A549 (cell line): ENCODE data around the gene AMER2. TPM values are rescaled to one million over a fixed set of nuclear protein-coding genes. Genes with fewer than 3 reads are reported as not detected.

Experiments used
- ATAC-seq, 2 experiments: fragments of 200-7000 bp in 1 of 2; fragments of >200 bp in 1 of 2; cut with Nextera tagmentation in 1 of 2; cut with Tn5 transposase in 1 of 2; 3 replicates each; pipeline versions ENCODE4 v1.8.0 to v1.9.1; 2018 to 2020; ENCODE audit warnings: mild to moderate bottlenecking in 1 of 2, moderate library complexity in 1 of 2
- CTCF ChIA-PET: fragments of 300-600 bp; sonication (Branson Sonifier 250); formaldehyde crosslinking; extraction: SDS; loops from one replicate; lab custom pipeline; 2021; ENCODE audit warnings: antibody characterized with exemption, inconsistent platforms; lab: Yijun Ruan, JAX
- POLR2A ChIA-PET: fragments of 350-600 bp; formaldehyde crosslinking; extraction: SDS; loops from one replicate; lab custom pipeline; 2021; ENCODE audit warnings: antibody characterized with exemption, inconsistent platforms; lab: Yijun Ruan, JAX
- DNase-seq, 2 experiments: peaks; one replicate each; pipeline versions ENCODE4 v3.0.0 to v3.0.0-alpha.2; 2011 to 2016; ENCODE audit warnings: low read depth in 1 of 2, low spot score in 1 of 2
- FAIRE-seq: peaks from 2 replicates; lab custom pipeline; 2011; peaks lifted over from hg19 to GRCh38; lab: Jason Lieb, UNC
- H3K27ac ChIP-seq, 2 experiments: fragments of >200 bp; sonication (Bioruptor Twin); formaldehyde crosslinking; 3 replicates each; pipeline ENCODE4 v1.5.1; 2016 to 2017
- H3K4me1 ChIP-seq: fragments of >200 bp; sonication (Bioruptor Twin); formaldehyde crosslinking; 3 replicates; pipeline ENCODE4 v1.6.1; 2016
- H3K4me2 ChIP-seq: fragments of >200 bp; sonication (Bioruptor Twin); formaldehyde crosslinking; 3 replicates; pipeline ENCODE4 v1.6.1; 2016
- H3K4me3 ChIP-seq: fragments of >200 bp; sonication (Bioruptor Twin); formaldehyde crosslinking; 3 replicates; pipeline ENCODE4 v1.5.1; 2016
- H3K9me3 ChIP-seq: fragments of >200 bp; sonication (Bioruptor Twin); formaldehyde crosslinking; 3 replicates; pipeline ENCODE4 v1.6.1; 2016
- ATOH8 ChIP-seq: fragments of 250-450 bp; sonication (Bioruptor Pico); IDR thresholded peaks from 2 replicates; pipeline ENCODE4 v1.5.0; 2020; ENCODE audit warnings: low read depth, mild to moderate bottlenecking, moderate library complexity
- BCL3 ChIP-seq: fragments of >200 bp; sonication (Bioruptor Twin); formaldehyde crosslinking; IDR thresholded peaks from 3 replicates; pipeline ENCODE4 v1.6.1; 2016
- BHLHE40 ChIP-seq: IDR thresholded peaks from 2 replicates; pipeline ENCODE4 v1.6.1; 2012; ENCODE audit warnings: low read depth, low read length, inconsistent platforms
- CBX2 ChIP-seq: fragments of 200-600 bp; sonication (generic); IDR thresholded peaks from 2 replicates; pipeline ENCODE4 v1.6.1; 2016; ENCODE audit warnings: low read depth, mild to moderate bottlenecking, borderline replicate concordance
- CHD4 ChIP-seq: fragments of 200-600 bp; sonication (generic); IDR thresholded peaks from 2 replicates; pipeline ENCODE4 v1.6.1; 2016; ENCODE audit warnings: antibody characterized with exemption, mild to moderate bottlenecking, borderline replicate concordance
- CTCF ChIP-seq: fragments of >200 bp; sonication (Bioruptor Twin); formaldehyde crosslinking; IDR thresholded peaks from 3 replicates; pipeline ENCODE4 v1.5.1; 2016
- E2F6 ChIP-seq: IDR thresholded peaks from 2 replicates; pipeline ENCODE4 v1.6.1; 2012; ENCODE audit warnings: low read depth, borderline replicate concordance
- EHF ChIP-seq: fragments of 250-450 bp; sonication (Bioruptor Pico); IDR thresholded peaks from 2 replicates; pipeline ENCODE4 v1.5.0; 2020; ENCODE audit warnings: mild to moderate bottlenecking
- HDAC2 ChIP-seq: fragments of 200-600 bp; sonication (generic); IDR thresholded peaks from 2 replicates; pipeline ENCODE4 v1.6.1; 2016
- HEYL ChIP-seq: fragments of 250-450 bp; sonication (Bioruptor Pico); IDR thresholded peaks from 2 replicates; pipeline ENCODE4 v1.8.0; 2021; ENCODE audit warnings: mild to moderate bottlenecking, moderate library complexity
- HOXB5 ChIP-seq: fragments of 250-450 bp; sonication (Bioruptor Pico); IDR thresholded peaks from 2 replicates; pipeline ENCODE4 v1.5.0; 2020; ENCODE audit warnings: mild to moderate bottlenecking, moderate library complexity
- JUNB ChIP-seq: fragments of >200 bp; sonication (Bioruptor Twin); formaldehyde crosslinking; IDR thresholded peaks from 2 replicates; pipeline ENCODE4 v1.6.1; 2016
- MAX ChIP-seq: IDR thresholded peaks from 2 replicates; pipeline ENCODE4 v1.6.1; 2012
- MYC ChIP-seq: IDR thresholded peaks from 2 replicates; pipeline ENCODE4 v1.6.1; 2012; ENCODE audit warnings: mild to moderate bottlenecking, inconsistent platforms, low read length, improper control_type of control experiment, borderline replicate concordance
- NPAS2 ChIP-seq: fragments of 250-450 bp; sonication (Bioruptor Pico); IDR thresholded peaks from 2 replicates; pipeline ENCODE4 v1.8.0; 2022; ENCODE audit warnings: mild to moderate bottlenecking, moderate library complexity, borderline replicate concordance
- NR3C1 ChIP-seq: fragments of >200 bp; sonication (Bioruptor Twin); formaldehyde crosslinking; IDR thresholded peaks from 3 replicates; pipeline ENCODE4 v1.6.1; 2017
- PBX3 ChIP-seq: IDR thresholded peaks from 2 replicates; pipeline ENCODE4 v1.6.1; 2012
- POLR2A ChIP-seq: IDR thresholded peaks from 2 replicates; pipeline ENCODE4 v1.6.1; 2012; ENCODE audit warnings: mild to moderate bottlenecking, low read length
- RAD21 ChIP-seq, 2 experiments: fragments of >200 bp in 1 of 2; sonication (Bioruptor Twin) in 1 of 2; formaldehyde crosslinking in 1 of 2; IDR thresholded peaks in 1 of 2; conservative IDR thresholded peaks in 1 of 2; 2 replicates in 1 of 2; 3 replicates in 1 of 2; pipeline ENCODE4 v1.6.1; 2012 to 2018; ENCODE audit warnings: inconsistent platforms in 1 of 2
- RCOR1 ChIP-seq: fragments of 150-350 bp; IDR thresholded peaks from 2 replicates; pipeline ENCODE4 v1.6.1; 2014; ENCODE audit warnings: antibody characterized with exemption, low read length, low read depth
- RFX5 ChIP-seq: fragments of 450-650 bp; IDR thresholded peaks from 2 replicates; pipeline ENCODE4 v1.7.1; 2014; ENCODE audit warnings: antibody characterized with exemption, mild to moderate bottlenecking, moderate library complexity
- TFCP2L1 ChIP-seq: fragments of 250-450 bp; sonication (Bioruptor Pico); IDR thresholded peaks from 2 replicates; pipeline ENCODE4 v1.5.0; 2021; ENCODE audit warnings: mild to moderate bottlenecking
- TP53 ChIP-seq: fragments of 250-450 bp; sonication (Bioruptor Pico); IDR thresholded peaks from 2 replicates; pipeline ENCODE4 v1.5.0; 2021; ENCODE audit warnings: mild to moderate bottlenecking, moderate library complexity
- ZFP36 ChIP-seq: fragments of 450-650 bp; IDR thresholded peaks from 2 replicates; pipeline ENCODE4 v1.6.1; 2014; ENCODE audit warnings: borderline replicate concordance; ENCODE audit not compliant: partially characterized antibody
- ZSCAN20 ChIP-seq: fragments of 250-450 bp; sonication (Bioruptor Pico); IDR thresholded peaks from 2 replicates; pipeline ENCODE4 v1.8.0; 2022; ENCODE audit warnings: mild to moderate bottlenecking, moderate library complexity
- WGBS: methylation state at CpG from one replicate; pipeline ENCODE4 v1.1.6; 2017; ENCODE audit errors: missing lambda C conversion rate; 5-methylcytosine and 5-hydroxymethylcytosine counted together
- polyA plus RNA-seq, 4 experiments: library from polyadenylated mRNA; depleted of rRNA in 3 of 4; stranded (reverse); fragments of >200 nt; fragmentation: RNase III in 1 of 4; extraction: RNeasy Plus Mini Kit Qiagen cat#74134 plus additional on column Dnase treatment in 1 of 4; gene quantifications; 2 replicates in 3 of 4; 3 replicates in 1 of 4; pipeline ENCODE4 v1.2.3, GENCODE V29; 2011 to 2017

AMER2 gene
- polyA plus RNA-seq, 2 of the 4 experiments (the other 2 are of a cell fraction): not detected

GRCh38 chr13:25214491-25215252, 42.6 kb upstream of the AMER2 start:
- H3K4me3 ChIP-seq: no peak overlapping the region
- no peak overlapping the region for H3K27ac ChIP-seq
- 22% methylated on average over 6 of the region's 6 CpGs for WGBS
- FAIRE-seq (no peak), ATAC-seq (no peak), DNase-seq (peak in 1 of 2 experiments; percentile 2)
- TF ChIP-seq RFX5: no peak
- TF ChIP-seq HDAC2: no peak
- no peak for TF ChIP-seq BHLHE40
- TF ChIP-seq CHD4: no peak
- TF ChIP-seq ZFP36: no peak
- TF ChIP-seq CBX2: no peak
- no peak for TF ChIP-seq EHF
- ChIA-PET CTCF (interaction anchor here (1.5 kb wide), 1 partner anchor 14 kb away, joined by 3 read pairs; no protein-coding TSS in a partner anchor), POLR2A (no interaction called here)
- no peaks in the 10 kb centered on the region for H3K4me1 ChIP-seq
- no peak overlapping the region for H3K4me2 ChIP-seq
- no peaks in the 10 kb centered on the region for H3K9me3 ChIP-seq

- ChIA-PET POLR2A (no interaction called here), CTCF (interaction anchor here (0.9 to 1.5 kb wide), 2 partner anchors 9 to 15 kb away, joined by 3 read pairs; no protein-coding TSS in a partner anchor)
- no peaks in the 10 kb centered on the region for H3K4me1 ChIP-seq
- 86% methylated on average over 1 of the region's 2 CpGs for WGBS
- H3K4me3 ChIP-seq: no peak overlapping the region
- no peaks in the 10 kb centered on the region for H3K9me3 ChIP-seq
- H3K4me2 ChIP-seq: no peak overlapping the region
- no peak for ATAC-seq
- no peak overlapping the region for H3K27ac ChIP-seq
- FAIRE-seq: no peak
- no peak for DNase-seq
- TF ChIP-seq RFX5: no peak
- TF ChIP-seq PBX3: no peak
- no peak for TF ChIP-seq RAD21 (conservative IDR thresholded peaks at IDR 0.05 in 1 of 2, IDR thresholded peaks at IDR 0.05 in 1 of 2)
- TF ChIP-seq BCL3: no peak
- no peak for TF ChIP-seq EHF
- TF ChIP-seq ATOH8: no peak
- no peak for TF ChIP-seq HOXB5 (CRISPR knock-in tag)
- TF ChIP-seq POLR2A: no peak
- no peak for TF ChIP-seq NR3C1
- no peak for TF ChIP-seq MYC
- no peak for TF ChIP-seq E2F6
- no peak for TF ChIP-seq ZSCAN20 (CRISPR knock-in tag)
- TF ChIP-seq NPAS2: no peak
- TF ChIP-seq MAX: no peak
Observed at GRCh38 chr13:25213715-25214114, 41.6 kb upstream of the AMER2 start.

- Histone ChIP-seq H3K4me2 (no peak overlapping the region), H3K27ac (no peak overlapping the region), H3K4me3 (no peak overlapping the region), H3K9me3 (no peaks in the 10 kb centered on the region), H3K4me1 (no peaks in the 10 kb centered on the region)
- CTCF ChIA-PET: no interaction called here
- ATAC-seq: no peak
- POLR2A ChIA-PET: no interaction called here
- no peak for FAIRE-seq
- WGBS: 53% methylated on average over 13 of the region's 13 CpGs
- DNase-seq: no peak
- no peak for TF ChIP-seq HEYL
- TF ChIP-seq RCOR1: no peak
- TF ChIP-seq CTCF: no peak
- no peak for TF ChIP-seq TP53
- no peak for TF ChIP-seq POLR2A
- no peak for TF ChIP-seq NPAS2
- no peak for TF ChIP-seq NR3C1
- no peak for TF ChIP-seq JUNB
- no peak for TF ChIP-seq TFCP2L1 (CRISPR knock-in tag)
Observed at GRCh38 chr13:25210842-25211569, 38.9 kb upstream of the AMER2 start.
